Measurements from ENCODE around the gene DLG4.

DLG4 gene

GRCh38 chr17:7240375-7240774 is 20.7 kb upstream of the DLG4 start:
- Histone ChIP-seq H3K4me2 (ENCODE audit: low read length) (peak overlapping the region; percentile 67), H3K4me1 (peaks cover 17% of the 10 kb centered on the region), H3K27me3 (ENCODE audit: control insufficient read depth, insufficient read depth, low read length) (no peaks in the 10 kb centered on the region), H3K27ac (no peak overlapping the region), H3K4me3 (ENCODE audit: low read depth, low read length) (peak overlapping the region; percentile 49), H3K36me3 (ENCODE audit: control insufficient read depth, insufficient read depth, low read length) (no peaks in the 10 kb centered on the region), H3K79me2 (peaks cover 3% of the 10 kb centered on the region), H3K9ac (no peak overlapping the region), H2AFZ (no peak overlapping the region), H3K9me3 (ENCODE audit: control insufficient read depth, low read length) (no peaks in the 10 kb centered on the region)
- TF ChIP-seq, protein P1, sequence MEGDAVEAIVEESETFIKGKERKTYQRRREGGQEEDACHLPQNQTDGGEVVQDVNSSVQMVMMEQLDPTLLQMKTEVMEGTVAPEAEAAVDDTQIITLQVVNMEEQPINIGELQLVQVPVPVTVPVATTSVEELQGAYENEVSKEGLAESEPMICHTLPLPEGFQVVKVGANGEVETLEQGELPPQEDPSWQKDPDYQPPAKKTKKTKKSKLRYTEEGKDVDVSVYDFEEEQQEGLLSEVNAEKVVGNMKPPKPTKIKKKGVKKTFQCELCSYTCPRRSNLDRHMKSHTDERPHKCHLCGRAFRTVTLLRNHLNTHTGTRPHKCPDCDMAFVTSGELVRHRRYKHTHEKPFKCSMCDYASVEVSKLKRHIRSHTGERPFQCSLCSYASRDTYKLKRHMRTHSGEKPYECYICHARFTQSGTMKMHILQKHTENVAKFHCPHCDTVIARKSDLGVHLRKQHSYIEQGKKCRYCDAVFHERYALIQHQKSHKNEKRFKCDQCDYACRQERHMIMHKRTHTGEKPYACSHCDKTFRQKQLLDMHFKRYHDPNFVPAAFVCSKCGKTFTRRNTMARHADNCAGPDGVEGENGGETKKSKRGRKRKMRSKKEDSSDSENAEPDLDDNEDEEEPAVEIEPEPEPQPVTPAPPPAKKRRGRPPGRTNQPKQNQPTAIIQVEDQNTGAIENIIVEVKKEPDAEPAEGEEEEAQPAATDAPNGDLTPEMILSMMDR (IDR thresholded peaks at IDR 0.05): no peak

DNA sequence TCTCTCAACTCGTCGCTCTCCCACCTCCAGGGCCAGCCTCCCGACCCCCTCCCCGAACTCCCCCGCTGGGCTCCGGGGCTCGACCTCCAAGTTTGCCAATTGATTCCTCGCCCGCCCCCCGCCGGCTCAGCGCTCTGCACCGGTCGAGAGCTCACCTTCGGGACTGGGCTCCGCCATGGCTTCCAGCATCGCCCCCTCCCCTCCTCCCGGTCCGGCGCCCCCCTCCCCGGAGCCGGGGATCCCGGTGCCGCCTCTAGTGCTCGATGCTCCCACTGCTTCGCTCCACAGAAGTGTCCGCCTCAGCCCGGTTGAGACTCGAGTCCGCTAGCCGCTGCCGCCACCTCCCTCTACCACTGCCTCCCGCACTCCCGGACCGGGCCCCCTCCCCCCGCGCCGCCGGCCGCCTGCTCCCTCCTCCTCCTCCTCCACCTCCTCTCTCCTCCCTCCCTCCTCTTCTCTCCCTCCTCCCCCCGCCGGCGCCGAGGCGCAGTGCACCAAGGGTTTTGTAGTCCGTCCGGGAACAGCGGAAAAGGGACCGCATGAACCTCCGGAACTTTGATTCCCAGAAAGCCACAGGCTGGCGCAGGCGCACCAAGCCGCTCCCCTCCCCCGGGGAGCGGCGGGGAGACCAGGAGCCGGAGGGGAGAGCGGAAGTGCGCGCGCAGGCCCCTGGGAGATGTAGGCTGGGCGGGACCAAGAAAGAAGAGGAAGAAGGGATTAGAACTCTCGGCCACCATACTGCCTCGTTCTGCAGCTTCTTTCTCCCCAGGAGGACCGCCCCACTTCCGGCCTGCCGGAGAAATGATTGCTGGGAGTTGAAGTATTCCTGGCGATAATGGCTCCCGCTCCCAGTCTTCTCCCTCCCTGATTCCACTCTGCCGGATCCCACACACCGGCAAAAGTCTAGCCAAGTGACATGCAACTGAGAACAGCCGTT is 19.7 kb upstream of the DLG4 start, which contains the start of gene PHF23:
PHF23 (minus strand) TSS at position 367 of the 937 bp plus-strand sequence; CDS start at position 189, 178 bp downstream.
- peaks cover 17% of the 10 kb centered on the region for H3K4me1 ChIP-seq
- H3K79me2 ChIP-seq: peaks cover 3% of the 10 kb centered on the region
- H3K4me2 ChIP-seq (ENCODE audit: low read length): peak within 1 kb of the TSS; percentile 73
- no peaks in the 10 kb centered on the region for H3K27me3 ChIP-seq (ENCODE audit: control insufficient read depth, insufficient read depth, low read length)
- TF ChIP-seq, protein P1 (IDR thresholded peaks at IDR 0.05): no peak
- peak within 1 kb of the TSS; percentile 63 for H2AFZ ChIP-seq
- H3K9me3 ChIP-seq (ENCODE audit: control insufficient read depth, low read length): no peaks in the 10 kb centered on the region
- peak within 1 kb of the TSS; percentile 83 for H3K27ac ChIP-seq
- peak within 1 kb of the TSS; percentile 70 for H3K9ac ChIP-seq
- no peaks in the 10 kb centered on the region for H3K36me3 ChIP-seq (ENCODE audit: control insufficient read depth, insufficient read depth, low read length)
- H3K4me3 ChIP-seq (ENCODE audit: low read depth, low read length): peak within 1 kb of the TSS; percentile 93

DNA sequence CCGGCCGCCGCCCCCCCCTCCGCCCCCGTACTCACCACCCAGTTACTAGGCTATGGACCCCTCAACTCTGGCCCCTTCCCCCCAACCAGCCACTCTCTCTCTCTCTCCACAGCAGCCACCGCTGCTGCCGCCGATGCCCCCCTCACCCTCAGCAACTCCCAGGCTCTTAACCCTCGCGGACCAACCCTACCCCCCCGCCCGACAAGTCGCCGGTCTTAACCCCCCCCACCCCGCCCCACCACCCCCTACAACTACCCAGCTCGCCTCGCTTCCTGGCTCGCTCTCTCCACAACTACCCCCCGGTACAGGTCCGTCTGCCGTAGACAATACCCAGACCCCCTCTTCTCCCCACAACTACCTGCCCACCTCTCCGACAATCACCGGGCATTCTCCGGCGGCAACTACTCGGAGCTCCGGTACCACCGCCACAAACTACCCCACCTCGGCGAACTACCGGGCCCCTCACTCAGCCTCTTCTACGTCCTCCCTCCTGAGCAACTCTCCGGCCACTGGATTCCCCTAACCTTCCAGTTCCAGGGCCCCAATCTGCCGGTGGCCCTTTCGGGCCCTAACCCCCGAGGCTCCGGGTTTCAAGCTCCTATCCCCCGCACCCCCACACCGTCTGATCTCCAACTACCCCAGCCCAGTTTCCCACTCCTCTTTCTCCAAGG is 18.9 kb upstream of the DLG4 start:
- no peaks in the 10 kb centered on the region for H3K27me3 ChIP-seq (ENCODE audit: control insufficient read depth, insufficient read depth, low read length)
- peak overlapping the region; percentile 70 for H3K9ac ChIP-seq
- H3K9me3 ChIP-seq (ENCODE audit: control insufficient read depth, low read length): no peaks in the 10 kb centered on the region
- peak overlapping the region; percentile 73 for H3K4me2 ChIP-seq (ENCODE audit: low read length)
- peak overlapping the region; percentile 93 for H3K4me3 ChIP-seq (ENCODE audit: low read depth, low read length)
- H3K36me3 ChIP-seq (ENCODE audit: control insufficient read depth, insufficient read depth, low read length): no peaks in the 10 kb centered on the region
- TF ChIP-seq, protein P1 (IDR thresholded peaks at IDR 0.05): no peak
- peaks cover 17% of the 10 kb centered on the region for H3K4me1 ChIP-seq
- peak overlapping the region; percentile 83 for H3K27ac ChIP-seq
- H3K79me2 ChIP-seq: peaks cover 8% of the 10 kb centered on the region
- peak overlapping the region; percentile 63 for H2AFZ ChIP-seq

DNA sequence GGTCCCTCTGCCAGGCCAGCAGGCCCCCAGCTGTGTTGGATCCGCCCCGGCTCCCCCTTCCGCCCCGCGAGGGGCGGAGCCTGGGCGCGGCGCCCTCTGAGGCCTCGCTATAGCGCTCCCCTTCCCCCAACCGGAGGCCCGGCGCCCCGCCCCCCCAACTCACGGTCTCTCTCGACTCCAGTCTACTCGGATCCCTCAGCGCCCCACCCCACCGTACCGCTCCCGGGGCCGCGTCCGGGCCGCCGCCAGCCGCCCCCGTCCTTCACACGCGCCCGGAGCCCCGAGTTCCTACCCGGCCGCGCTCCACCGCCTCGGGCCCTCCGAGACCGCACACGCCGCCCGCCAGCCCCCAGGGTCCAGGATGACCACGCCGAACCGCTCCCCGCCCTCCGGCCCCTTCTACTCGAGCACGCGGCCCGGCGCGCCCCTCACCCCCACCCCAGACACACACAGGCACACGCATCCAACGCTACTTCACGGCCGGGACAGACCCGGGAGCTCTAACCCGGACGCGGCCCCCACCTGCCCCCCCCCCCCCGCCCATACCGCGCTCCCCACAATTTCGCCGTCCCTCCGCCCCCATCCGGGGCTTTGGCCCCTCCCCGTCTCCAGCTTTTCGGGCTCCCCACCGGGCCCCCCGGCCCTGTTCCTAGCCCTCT is 18.3 kb upstream of the DLG4 start:
- H2AFZ ChIP-seq: peak overlapping the region; percentile 68
- no peaks in the 10 kb centered on the region for H3K9me3 ChIP-seq (ENCODE audit: control insufficient read depth, low read length)
- TF ChIP-seq, protein P1 (IDR thresholded peaks at IDR 0.05): no peak
- H3K4me3 ChIP-seq (ENCODE audit: low read depth, low read length): peak overlapping the region; percentile 93
- H3K4me2 ChIP-seq (ENCODE audit: low read length): peak overlapping the region; percentile 67
- H3K4me1 ChIP-seq: peaks cover 18% of the 10 kb centered on the region
- H3K36me3 ChIP-seq (ENCODE audit: control insufficient read depth, insufficient read depth, low read length): no peaks in the 10 kb centered on the region
- peak overlapping the region; percentile 77 for H3K27ac ChIP-seq
- no peaks in the 10 kb centered on the region for H3K27me3 ChIP-seq (ENCODE audit: control insufficient read depth, insufficient read depth, low read length)
- H3K9ac ChIP-seq: peak overlapping the region; percentile 78
- H3K79me2 ChIP-seq: peaks cover 14% of the 10 kb centered on the region
